ENCODE measurements around the gene ATPAF2.

The ATPAF2 gene

DNA sequence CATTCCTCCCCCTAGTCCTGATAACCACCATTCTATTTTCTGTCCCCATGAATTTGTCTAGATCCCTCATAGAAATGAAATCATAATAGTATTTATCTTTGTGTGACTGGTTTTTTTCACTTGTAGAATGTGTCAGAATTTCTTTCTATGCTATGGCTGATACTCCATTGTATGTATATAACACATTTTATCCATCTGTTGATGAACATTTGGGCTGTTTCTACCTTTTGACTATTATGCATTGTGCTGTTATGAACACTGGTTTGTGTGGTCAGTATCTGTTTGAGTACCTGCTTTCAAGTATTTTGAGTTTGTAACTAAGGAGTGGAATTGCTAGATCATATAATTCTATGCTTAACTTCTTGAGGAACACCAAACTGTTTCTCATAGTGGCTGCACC lies 32.8 kb upstream of the ATPAF2 start:
- TF ChIP-seq, protein P1, sequence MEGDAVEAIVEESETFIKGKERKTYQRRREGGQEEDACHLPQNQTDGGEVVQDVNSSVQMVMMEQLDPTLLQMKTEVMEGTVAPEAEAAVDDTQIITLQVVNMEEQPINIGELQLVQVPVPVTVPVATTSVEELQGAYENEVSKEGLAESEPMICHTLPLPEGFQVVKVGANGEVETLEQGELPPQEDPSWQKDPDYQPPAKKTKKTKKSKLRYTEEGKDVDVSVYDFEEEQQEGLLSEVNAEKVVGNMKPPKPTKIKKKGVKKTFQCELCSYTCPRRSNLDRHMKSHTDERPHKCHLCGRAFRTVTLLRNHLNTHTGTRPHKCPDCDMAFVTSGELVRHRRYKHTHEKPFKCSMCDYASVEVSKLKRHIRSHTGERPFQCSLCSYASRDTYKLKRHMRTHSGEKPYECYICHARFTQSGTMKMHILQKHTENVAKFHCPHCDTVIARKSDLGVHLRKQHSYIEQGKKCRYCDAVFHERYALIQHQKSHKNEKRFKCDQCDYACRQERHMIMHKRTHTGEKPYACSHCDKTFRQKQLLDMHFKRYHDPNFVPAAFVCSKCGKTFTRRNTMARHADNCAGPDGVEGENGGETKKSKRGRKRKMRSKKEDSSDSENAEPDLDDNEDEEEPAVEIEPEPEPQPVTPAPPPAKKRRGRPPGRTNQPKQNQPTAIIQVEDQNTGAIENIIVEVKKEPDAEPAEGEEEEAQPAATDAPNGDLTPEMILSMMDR (conservative IDR thresholded peaks at IDR 0.05; ENCODE audit: low read length) = no peak
- DNase-seq (ENCODE audit: low read depth) = no peak

DNA sequence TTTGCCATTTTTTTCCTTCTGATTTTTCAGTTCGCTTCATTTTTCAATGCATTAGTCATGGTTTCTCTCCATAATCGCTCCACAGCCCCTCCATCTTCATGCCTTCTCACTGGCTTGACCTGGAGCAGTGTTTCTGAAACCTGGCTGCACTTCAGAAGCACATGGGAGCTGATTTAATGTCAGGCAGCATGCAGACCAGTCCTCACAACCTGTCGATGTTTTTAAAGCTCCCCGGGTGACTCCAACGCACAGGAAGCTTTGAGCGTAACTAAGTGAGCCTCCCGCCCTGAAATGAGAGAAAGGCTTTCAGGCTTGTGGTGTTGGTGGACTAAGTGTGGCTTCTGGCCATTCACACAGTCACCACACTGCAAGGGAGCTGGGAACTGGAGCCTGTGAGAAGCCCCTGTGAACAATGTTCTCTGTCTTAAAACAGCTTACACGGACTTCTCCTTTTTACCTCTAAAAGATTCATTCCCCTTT lies 31.9 kb upstream of the ATPAF2 start:
- peak; percentile 49 for DNase-seq (ENCODE audit: low read depth)
- peak overlapping the region; percentile 32 for H3K4me3 ChIP-seq (ENCODE audit: low read length)
- TF ChIP-seq, protein P1 (conservative IDR thresholded peaks at IDR 0.05; ENCODE audit: low read length) = no peak

More for the DNA sequence above, 32.8 kb upstream of the ATPAF2 start:
- H3K4me3 ChIP-seq (ENCODE audit: low read length) = no peak overlapping the region

DNA sequence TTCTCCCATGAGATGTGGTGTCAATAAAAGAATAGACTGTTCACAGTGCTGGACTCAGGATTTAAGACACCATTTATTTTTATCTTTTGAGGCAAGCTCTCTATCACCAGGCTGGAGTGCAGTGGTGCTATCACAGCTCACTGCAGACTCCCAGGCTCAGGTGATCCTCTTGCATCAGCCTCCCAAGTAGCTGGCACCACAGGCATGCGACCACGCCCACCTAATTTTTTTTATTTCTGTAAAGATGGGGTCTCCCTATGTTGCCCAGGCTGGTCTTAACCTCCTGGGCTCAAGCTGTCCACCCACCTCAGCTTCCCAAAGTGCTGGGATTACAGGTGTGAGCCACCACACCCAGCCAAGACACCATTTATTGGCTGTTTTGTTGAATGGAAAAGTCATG lies 30.1 kb upstream of the ATPAF2 start:
- DNase-seq (ENCODE audit: low read depth) = no peak
- H3K4me3 ChIP-seq (ENCODE audit: low read length) = no peak overlapping the region
- TF ChIP-seq, protein P1 (conservative IDR thresholded peaks at IDR 0.05; ENCODE audit: low read length) = no peak

DNA sequence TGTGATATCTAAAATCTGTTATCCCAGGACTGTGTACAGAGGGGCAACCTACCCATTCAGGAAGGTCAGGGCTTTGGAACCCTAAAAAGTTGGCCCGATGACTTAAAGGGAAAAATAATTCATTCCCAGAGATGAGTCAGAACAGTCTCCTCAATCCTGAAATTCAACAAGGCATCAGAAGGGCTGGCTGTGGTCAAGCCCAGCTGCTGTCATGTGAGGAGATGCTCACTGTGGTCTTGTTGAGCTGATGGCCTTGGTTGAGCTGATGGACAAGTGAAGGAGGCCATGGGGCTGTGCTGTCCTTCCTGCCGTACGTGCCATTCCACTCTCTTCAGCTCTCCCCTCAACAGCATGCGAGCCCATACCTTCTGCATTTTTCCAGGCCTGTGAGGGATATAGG lies 27.9 kb upstream of the ATPAF2 start:
- TF ChIP-seq, protein P1 (conservative IDR thresholded peaks at IDR 0.05; ENCODE audit: low read length) = no peak
- no peak overlapping the region for H3K4me3 ChIP-seq (ENCODE audit: low read length)
- DNase-seq (ENCODE audit: low read depth) = no peak

DNA sequence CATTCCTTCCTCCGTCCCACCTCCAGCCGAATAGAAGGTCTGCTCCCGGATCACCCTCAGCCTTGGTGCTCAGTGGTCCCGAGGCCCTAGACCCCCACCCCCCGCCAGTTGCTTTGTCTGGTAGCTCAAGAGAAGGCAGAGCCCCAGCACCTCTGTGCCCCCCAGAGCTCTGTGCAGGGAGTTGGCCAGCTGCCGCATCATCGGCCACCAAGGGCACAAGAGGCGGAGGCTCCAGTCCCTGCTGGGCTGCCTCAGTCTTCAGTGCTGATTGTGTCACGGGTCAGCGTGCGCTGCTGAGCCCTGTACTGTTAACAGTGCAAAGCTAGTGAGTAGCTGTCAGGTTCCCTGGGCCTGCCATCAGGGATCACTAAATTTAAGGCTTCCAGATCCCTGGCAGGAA lies 26.6 kb upstream of the ATPAF2 start:
- DNase-seq (ENCODE audit: low read depth) = no peak
- TF ChIP-seq, protein P1 (conservative IDR thresholded peaks at IDR 0.05; ENCODE audit: low read length) = no peak

DNA sequence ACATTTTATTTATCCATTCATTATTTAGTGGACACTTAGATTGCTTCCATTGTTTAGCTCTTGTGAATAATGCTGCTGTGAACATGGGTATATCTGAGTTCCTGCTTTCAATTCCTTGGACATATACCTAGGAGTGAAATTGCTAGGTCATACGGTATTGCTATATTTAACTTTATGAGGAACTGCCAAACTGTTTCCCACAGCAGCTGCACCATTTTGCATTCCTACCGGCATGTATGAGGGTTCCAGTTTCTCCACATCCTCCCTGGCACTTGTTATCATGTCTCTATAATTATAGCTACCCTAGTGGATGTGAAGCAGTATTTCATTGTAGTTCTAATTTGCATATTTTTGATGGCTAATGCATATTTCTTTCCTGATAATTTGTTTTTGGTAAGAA lies 25.1 kb upstream of the ATPAF2 start:
- H3K4me3 ChIP-seq (ENCODE audit: low read length) = no peak overlapping the region
- no peak for DNase-seq (ENCODE audit: low read depth)
- TF ChIP-seq, protein P1 (conservative IDR thresholded peaks at IDR 0.05; ENCODE audit: low read length) = no peak

More for the DNA sequence above, 26.6 kb upstream of the ATPAF2 start:
- no peak overlapping the region for H3K4me3 ChIP-seq (ENCODE audit: low read length)

DNA sequence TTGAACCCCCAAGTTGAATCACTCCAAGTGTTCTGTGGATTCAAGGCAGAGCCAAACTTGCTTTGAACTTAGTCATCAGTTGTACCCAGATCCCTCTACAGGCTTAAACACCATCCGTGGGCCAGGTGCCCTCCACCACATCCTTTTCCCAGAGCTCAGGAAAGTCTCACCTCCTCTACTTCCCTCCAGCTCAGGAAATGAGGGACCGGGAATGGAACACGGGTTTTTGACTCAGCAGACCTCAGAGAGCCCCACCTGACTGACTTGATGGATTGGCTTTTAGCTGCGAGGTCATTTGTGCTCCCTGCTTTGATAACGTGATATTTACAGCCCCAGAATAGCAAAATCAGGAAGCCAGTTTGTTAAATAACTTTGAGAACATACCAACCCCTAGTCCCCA lies 20.3 kb upstream of the ATPAF2 start:
- DNase-seq (ENCODE audit: low read depth) = no peak
- TF ChIP-seq, protein P1 (conservative IDR thresholded peaks at IDR 0.05; ENCODE audit: low read length) = no peak
- no peak overlapping the region for H3K4me3 ChIP-seq (ENCODE audit: low read length)
